Activated CD8-positive, alpha-beta T cell treated with anti-CD3 and anti-CD28 coated beads for 36 hours (primary cell): ENCODE data around the gene MMP7. TPM values are rescaled to one million over a fixed set of nuclear protein-coding genes. Genes with fewer than 3 reads are reported as not detected.
A peak's percentile ranks its signal among the peaks of the same experiment; 100 is the strongest.

Experiments used
- ATAC-seq: fragments of 200-7000 bp; cut with Tn5 transposase; one replicate; pipeline ENCODE4 v1.10.0; 2021; ENCODE audit warnings: mild to moderate bottlenecking, moderate library complexity
- CTCF ChIA-PET: fragments of 350-600 bp; sonication (Branson Sonifier 250); formaldehyde crosslinking; loops from one replicate; lab custom pipeline; 2021; ENCODE audit warnings: antibody characterized with exemption; lab: Charles Lee
- POLR2A ChIA-PET: fragments of 350-600 bp; sonication (Branson Sonifier 250); formaldehyde crosslinking; loops from one replicate; lab custom pipeline; 2021; ENCODE audit warnings: antibody characterized with exemption; lab: Charles Lee
- DNase-seq: peaks from one replicate; pipeline ENCODE4 v3.0.0-alpha.2; 2020
- H3K27ac Mint-ChIP-seq: one replicate; pipeline ENCODE4 v1.8.0; 2021; ENCODE audit warnings: mild to moderate bottlenecking, mixed read lengths
- H3K27me3 Mint-ChIP-seq: one replicate; pipeline ENCODE4 v1.8.0; 2021; ENCODE audit warnings: mixed read lengths
- H3K36me3 Mint-ChIP-seq: one replicate; pipeline ENCODE4 v1.8.0; 2021; ENCODE audit warnings: low read depth, mixed read lengths
- H3K4me1 Mint-ChIP-seq: one replicate; pipeline ENCODE4 v1.8.0; 2021; ENCODE audit warnings: low read depth, mixed read lengths
- H3K4me3 Mint-ChIP-seq: one replicate; pipeline ENCODE4 v1.8.0; 2021; ENCODE audit warnings: mild to moderate bottlenecking, moderate library complexity, mixed read lengths
- H3K9me3 Mint-ChIP-seq: one replicate; pipeline ENCODE4 v1.8.0; 2021; ENCODE audit warnings: mixed read lengths
- CTCF ChIP-seq: fragments of 200-600 bp; IDR thresholded peaks from one replicate; pipeline ENCODE4 v1.8.0; 2022; ENCODE audit warnings: antibody characterized with exemption, mild to moderate bottlenecking
- intact Hi-C: fragments of 100-400 bp; cut with micrococcal nuclease; formaldehyde crosslinking; loops from one replicate; pipeline ENCODE4 v1.10.0; 2022
- total RNA-seq, 2 experiments: library from RNA; stranded (reverse); gene quantifications; one replicate each; pipeline ENCODE4 v1.2.3, GENCODE V29; 2021

Gene MMP7
- total RNA-seq = not detected

GRCh38 chr11:102530558-102530957 lies at the start of gene MMP7:
Gene MMP7 (minus strand): TSS chr11:102530747. CDS start chr11:102530700, 47 bp downstream.
- H3K36me3 Mint-ChIP-seq = no peaks in the 10 kb centered on the region
- peaks cover 3% of the 10 kb centered on the region for H3K27me3 Mint-ChIP-seq
- no peak within 1 kb of the TSS for H3K4me3 Mint-ChIP-seq
- POLR2A ChIA-PET = interaction anchor here (0.9 kb wide), 1 partner anchor 16 kb away, joined by 3 read pairs; no protein-coding TSS in a partner anchor
- CTCF ChIA-PET = no interaction called here
- no peaks in the 10 kb centered on the region for H3K9me3 Mint-ChIP-seq
- TF ChIP-seq CTCF = no peak
- no peak for ATAC-seq
- peaks cover 6% of the 10 kb centered on the region for H3K4me1 Mint-ChIP-seq
- no peak for DNase-seq
- intact Hi-C loops = no loop called here
- H3K27ac Mint-ChIP-seq = no peak within 1 kb of the TSS

GRCh38 chr11:102577723-102578122 lies 47.2 kb upstream of the MMP7 start:
- CTCF ChIA-PET = interaction anchor here (0.8 to 1.6 kb wide), 5 partner anchors 8 to 188 kb away, joined by 3 to 4 read pairs (median 3); no protein-coding TSS in a partner anchor
- H3K27ac Mint-ChIP-seq = no peak overlapping the region

GRCh38 chr11:102577182-102577581 lies 46.6 kb upstream of the MMP7 start:
- ATAC-seq = peak; percentile 27
- H3K27ac Mint-ChIP-seq = no peak overlapping the region
- DNase-seq = no peak
- TF ChIP-seq CTCF = no peak
- peaks cover 28% of the 10 kb centered on the region for H3K4me1 Mint-ChIP-seq
- ChIA-PET CTCF (interaction anchor here (0.8 to 1.6 kb wide), 3 partner anchors 17 to 187 kb away, joined by 3 to 4 read pairs (median 3); no protein-coding TSS in a partner anchor), POLR2A (no interaction called here)
- H3K36me3 Mint-ChIP-seq = no peaks in the 10 kb centered on the region
- no peaks in the 10 kb centered on the region for H3K27me3 Mint-ChIP-seq
- intact Hi-C loops = no loop called here
- H3K4me3 Mint-ChIP-seq = no peak overlapping the region
- peaks cover 3% of the 10 kb centered on the region for H3K9me3 Mint-ChIP-seq

More at GRCh38 chr11:102577723-102578122, 47.2 kb upstream of the MMP7 start:
- H3K36me3 Mint-ChIP-seq = no peaks in the 10 kb centered on the region
- no peak overlapping the region for H3K4me3 Mint-ChIP-seq
- POLR2A ChIA-PET = interaction anchor here (0.6 kb wide), 1 partner anchor 64 kb away, joined by 4 read pairs; no protein-coding TSS in a partner anchor
- H3K4me1 Mint-ChIP-seq = peaks cover 28% of the 10 kb centered on the region
- H3K9me3 Mint-ChIP-seq = peaks cover 3% of the 10 kb centered on the region
- ATAC-seq (no peak), DNase-seq (no peak)
- no peak for TF ChIP-seq CTCF
- no peaks in the 10 kb centered on the region for H3K27me3 Mint-ChIP-seq
- intact Hi-C loops = no loop called here

GRCh38 chr11:102576350-102576749 lies 45.8 kb upstream of the MMP7 start:
- Mint-ChIP-seq H3K4me3 (no peak overlapping the region), H3K4me1 (peaks cover 28% of the 10 kb centered on the region), H3K9me3 (peaks cover 3% of the 10 kb centered on the region), H3K27me3 (no peaks in the 10 kb centered on the region), H3K27ac (peak overlapping the region; percentile 59), H3K36me3 (no peaks in the 10 kb centered on the region)
- intact Hi-C loops = no loop called here
- ChIA-PET CTCF (interaction anchor here (0.9 to 1.0 kb wide), 2 partner anchors 9 to 186 kb away, joined by 3 read pairs; no protein-coding TSS in a partner anchor), POLR2A (no interaction called here)
- no peak for DNase-seq
- ATAC-seq = no peak
- TF ChIP-seq CTCF = no peak

GRCh38 chr11:102575012-102575411 lies 44.5 kb upstream of the MMP7 start:
- ChIA-PET CTCF (interaction anchor here (0.9 to 1.6 kb wide), 3 partner anchors 38 to 91 kb away, joined by 3 to 5 read pairs (median 4); no protein-coding TSS in a partner anchor), POLR2A (no interaction called here)
- TF ChIP-seq CTCF = no peak
- Mint-ChIP-seq H3K27ac (no peak overlapping the region), H3K4me3 (no peak overlapping the region), H3K9me3 (peaks cover 3% of the 10 kb centered on the region), H3K36me3 (no peaks in the 10 kb centered on the region), H3K4me1 (peaks cover 22% of the 10 kb centered on the region), H3K27me3 (no peaks in the 10 kb centered on the region)
- ATAC-seq = no peak
- no peak for DNase-seq
- intact Hi-C loops = no loop called here
